Measurements from ENCODE around the gene ACYP2.
"Not testable (repeated sequence)": the region's sequence is repeated elsewhere in the genome, so short reads cannot be mapped to it uniquely, and the experiment has no call there.

Gene ACYP2

GRCh38 chr2:54115284-54116137, at the start of gene ACYP2:
ACYP2 (plus strand) TSS chr2:54115615.
- DNase-seq, result peak; percentile 86

GRCh38 chr2:54065891-54066290, 49.5 kb upstream of the ACYP2 start:
- DNase-seq, result no peak

- no peak for DNase-seq
These were observed 47.5 kb upstream of the ACYP2 start for GRCh38 chr2:54067851-54068375.

DNA sequence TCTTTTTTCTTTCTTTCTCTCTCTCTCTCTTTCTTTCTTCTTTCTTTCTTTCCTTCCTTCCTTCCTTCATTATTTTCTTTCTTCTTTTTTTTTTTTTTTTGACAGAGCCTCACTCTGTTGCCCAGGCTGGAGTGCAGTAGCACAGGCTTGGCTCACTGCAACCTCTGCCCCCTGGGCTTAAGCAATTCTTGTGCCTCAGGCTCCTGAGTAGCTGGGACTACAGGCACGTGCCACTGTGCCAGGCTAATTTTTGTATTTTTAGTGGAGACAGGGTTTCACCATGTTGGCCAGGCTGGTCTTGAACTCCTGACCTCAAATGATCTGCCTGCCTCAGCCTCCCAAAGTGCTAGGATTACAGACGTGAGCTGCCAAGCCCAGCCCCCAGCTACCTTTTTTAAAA, 42.9 kb upstream of the ACYP2 start:
- DNase-seq, result not testable (repeated sequence)

- DNase-seq, result no peak
These were observed 41.6 kb upstream of the ACYP2 start for GRCh38 chr2:54073796-54074195.

GRCh38 chr2:54074606-54075341, 40.6 kb upstream of the ACYP2 start:
- DNase-seq, result no peak

DNA sequence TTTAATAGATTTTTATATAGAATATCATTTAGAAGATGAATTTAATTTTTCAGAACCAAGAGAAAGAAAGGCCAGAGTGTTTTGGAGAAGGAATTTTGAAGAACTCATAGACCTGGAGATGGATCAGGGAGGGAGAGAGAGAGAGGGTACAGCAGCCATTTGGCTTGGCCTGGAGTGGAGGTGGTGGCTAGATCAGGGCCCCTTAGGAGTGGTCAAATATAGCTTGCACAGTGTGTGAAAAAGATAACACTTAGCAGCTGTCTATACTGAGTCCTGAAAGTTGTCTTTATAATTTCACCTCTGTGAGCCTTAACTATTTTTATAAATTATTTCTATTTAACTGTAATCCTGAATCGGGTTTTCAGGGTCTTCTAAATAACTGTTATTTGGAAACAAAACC, 38.8 kb upstream of the ACYP2 start:
- no peak for DNase-seq

DNA sequence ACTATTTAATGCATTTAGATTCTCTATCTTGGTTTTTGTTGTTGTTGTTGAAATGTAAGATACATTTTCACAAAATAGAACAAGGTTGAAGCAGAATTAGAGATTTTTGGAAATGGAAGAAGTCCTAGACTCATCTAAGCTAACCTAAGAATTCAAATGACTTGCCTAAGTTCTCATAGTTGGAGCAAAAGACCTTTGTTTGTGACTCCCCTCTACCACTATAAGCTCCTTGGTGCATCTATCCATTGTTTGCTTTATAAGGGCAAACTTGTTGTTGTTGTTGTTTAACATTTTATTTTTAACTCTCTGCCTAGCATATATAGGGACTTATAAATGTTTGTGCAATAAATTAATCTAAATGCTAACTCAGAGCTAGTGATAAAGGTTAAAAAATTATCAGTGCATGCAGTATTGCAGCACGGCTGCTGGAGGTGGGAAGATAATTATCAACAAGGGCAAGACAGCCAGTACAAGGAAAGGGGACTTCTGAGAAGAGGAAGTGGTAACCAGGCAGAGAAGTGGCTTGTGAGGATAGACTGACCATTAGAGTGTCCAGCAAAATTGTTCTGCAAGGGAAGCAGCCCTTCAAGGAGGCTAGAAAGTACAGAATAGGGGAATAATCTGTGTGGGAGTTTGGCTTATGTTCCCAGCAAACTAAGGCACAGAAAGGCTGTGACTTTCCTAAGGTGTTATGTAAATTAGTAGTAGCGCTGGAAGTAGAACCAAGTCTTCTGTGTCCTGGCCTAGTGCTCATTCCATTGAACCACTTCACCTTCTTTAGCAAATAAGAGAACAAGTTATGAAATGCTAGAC, 38.1 kb upstream of the ACYP2 start:
- DNase-seq, result no peak

- DNase-seq, result no peak
These were observed 36.1 kb upstream of the ACYP2 start for GRCh38 chr2:54079331-54079730.

- DNase-seq, result no peak
These were observed 33.8 kb upstream of the ACYP2 start for GRCh38 chr2:54081574-54081973.

DNA sequence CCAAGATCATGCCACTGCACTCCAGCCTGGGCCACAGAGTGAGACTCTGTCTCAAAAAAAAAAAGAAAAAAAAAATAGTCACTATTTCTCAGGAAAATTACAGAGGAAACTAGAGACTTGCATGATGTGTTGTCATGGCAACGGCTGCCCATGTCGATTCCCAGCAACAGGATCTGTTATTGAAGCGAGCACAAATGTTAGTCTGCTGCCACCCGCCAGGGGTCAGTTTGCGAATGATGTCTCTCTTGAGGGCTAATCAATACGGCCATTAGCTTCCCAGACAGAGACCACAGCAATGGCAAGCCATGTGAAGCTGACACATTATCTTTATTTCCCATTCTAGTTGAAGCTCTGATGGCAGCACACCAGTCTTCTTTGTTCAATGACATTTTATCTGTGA, 32.4 kb upstream of the ACYP2 start:
- no peak for DNase-seq

DNA sequence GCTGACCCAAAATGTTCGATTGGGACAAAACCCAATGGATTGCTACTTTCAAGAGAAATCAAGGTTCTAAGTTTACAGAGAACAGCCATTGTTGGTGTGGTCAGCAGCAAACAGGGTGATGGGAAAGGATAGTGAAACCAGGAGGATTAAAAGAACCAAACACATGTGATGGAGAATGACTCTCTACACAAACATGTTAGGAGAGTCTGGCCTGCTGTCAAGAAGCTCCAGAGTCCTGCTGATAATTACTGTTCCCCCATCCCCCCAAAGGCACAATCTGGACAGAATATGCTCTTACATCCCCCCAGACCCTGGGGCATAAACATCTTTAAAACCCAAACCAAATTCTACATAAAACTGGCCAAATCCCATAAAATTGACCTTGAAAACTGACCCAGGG, 32.0 kb upstream of the ACYP2 start:
- no peak for DNase-seq

DNA sequence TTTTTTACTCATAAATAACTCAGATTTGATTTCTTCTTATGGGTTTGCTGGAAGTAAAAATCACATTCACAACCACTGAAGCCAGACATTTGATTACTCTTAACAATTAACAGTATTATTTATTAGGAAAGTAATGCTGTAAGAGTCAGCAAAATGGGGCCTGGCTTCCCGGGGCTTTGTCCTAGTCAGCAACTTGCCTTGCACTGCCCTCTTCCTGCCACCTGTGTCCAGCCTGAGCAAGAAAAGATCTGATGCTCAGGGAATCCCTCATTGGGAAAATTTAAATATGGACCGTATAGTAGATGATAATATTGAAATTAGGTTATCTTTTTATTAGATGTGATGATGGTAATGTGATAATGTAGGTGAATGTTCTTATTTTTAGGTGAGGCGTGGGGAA, 30.8 kb upstream of the ACYP2 start:
- no peak for DNase-seq

DNA sequence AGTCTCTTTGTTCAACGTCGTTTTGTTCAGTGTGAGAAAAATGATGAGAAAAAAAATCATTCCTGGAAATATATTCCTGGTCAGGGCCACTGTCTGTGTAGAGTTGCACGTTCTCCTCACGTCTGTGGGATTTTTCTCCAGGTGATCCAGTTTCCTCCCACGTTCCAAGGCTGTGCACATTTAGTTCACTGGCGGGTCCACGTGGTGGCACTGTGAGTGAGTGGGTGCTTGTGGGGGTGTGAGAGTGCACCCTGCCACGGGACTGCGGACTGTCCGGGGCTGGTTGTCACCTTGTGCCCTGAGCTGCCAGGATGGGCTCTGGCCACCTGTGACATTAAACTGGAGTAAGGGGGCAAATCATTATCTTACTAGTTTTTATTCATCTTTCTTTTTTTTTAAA, 30.3 kb upstream of the ACYP2 start:
- no peak for DNase-seq

GRCh38 chr2:54086157-54086556, 29.3 kb upstream of the ACYP2 start:
- no peak for DNase-seq

DNA sequence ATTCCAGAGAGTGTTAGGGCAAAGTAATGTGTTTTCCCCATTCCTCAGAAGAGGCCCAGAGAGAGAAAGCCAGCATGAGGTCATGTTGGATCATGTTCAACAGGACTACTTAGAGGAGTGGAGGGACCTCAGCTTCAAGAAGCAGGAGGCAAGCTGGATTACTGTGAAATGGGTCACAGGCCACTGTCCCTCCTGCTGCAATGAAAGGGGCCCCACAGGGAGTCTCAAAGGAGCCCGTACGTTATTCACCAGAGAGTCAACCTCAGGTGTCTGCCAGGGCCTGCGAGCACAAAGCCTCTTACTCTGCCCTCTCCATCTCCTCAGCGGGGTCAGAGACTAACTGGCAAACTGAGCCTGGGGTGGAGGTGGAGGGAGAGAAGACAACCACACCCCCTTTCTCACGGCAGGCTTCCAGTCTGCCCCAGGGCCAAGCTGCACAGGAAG, 27.2 kb upstream of the ACYP2 start:
- no peak for DNase-seq

DNA sequence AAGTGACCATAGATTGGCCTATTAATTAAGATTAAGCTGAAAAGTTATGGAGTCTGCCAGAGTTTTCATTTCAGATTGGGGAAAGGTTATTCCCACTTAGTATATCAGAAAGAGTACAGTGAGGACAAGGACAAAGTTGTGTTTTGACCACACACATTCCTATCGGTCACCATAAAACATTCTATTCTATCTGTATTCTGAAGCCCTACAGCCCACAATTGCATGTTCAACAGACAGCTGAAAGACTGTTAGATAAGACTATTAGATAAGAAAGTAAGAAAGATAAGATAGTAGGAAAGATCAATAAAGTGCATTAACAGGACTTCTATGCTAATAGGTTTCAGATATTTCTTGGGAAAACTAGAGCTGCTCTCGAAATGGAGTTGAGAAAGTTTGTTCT, 26.7 kb upstream of the ACYP2 start:
- no peak for DNase-seq

GRCh38 chr2:54090521-54091117, 24.8 kb upstream of the ACYP2 start:
- DNase-seq, result no peak

- DNase-seq, result no peak
These were observed 22.5 kb upstream of the ACYP2 start for GRCh38 chr2:54092940-54093339.

- DNase-seq, result not testable (repeated sequence)
These were observed 20.0 kb upstream of the ACYP2 start for GRCh38 chr2:54095406-54095805.

GRCh38 chr2:54096141-54096540, 19.3 kb upstream of the ACYP2 start:
- DNase-seq, result not testable (repeated sequence)

DNA sequence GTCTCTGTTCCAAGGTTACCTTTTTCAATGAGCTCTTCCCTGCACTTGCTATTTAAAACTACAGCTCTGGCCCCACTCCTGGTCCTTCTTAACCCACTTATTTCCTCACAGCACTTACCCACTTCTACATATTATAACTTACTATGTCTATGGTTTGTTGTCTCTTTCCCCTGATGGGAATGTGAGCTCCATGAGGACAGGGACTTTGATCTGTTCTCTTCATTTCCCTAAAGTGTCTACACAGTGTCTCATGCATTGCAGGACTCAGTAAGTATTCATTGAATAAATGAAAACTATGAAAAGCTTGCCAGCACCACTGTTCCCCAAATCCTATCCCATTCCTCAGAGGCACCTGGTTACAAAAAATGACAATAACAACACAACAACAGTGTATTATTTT, 18.3 kb upstream of the ACYP2 start:
- no peak for DNase-seq

GRCh38 chr2:54099370-54099769, 16.0 kb upstream of the ACYP2 start:
- DNase-seq, result no peak

All from NCI-H2029 treated with DMSO at 0.1 percent for 48 hours (cell line).